Panc1 (cell line): Measurements from ENCODE around the gene GTPBP10. TPM values are rescaled to one million over a fixed set of nuclear protein-coding genes. Genes with fewer than 3 reads are reported as not detected.

Experiments
- ATAC-seq: fragments of 200-7000 bp; cut with Tn5 transposase; 2 replicates; pipeline ENCODE4 v1.9.1; 2020; ENCODE audit warnings: mild to moderate bottlenecking, moderate library complexity
- BruUV-seq: library from RNA; stranded (reverse); fragments of 400-500 nt; replicated peaks from 2 replicates; lab custom pipeline; 2021; lab: Mats Ljungman, UMichigan
- CTCF ChIA-PET: fragments of 300-600 bp; sonication (Branson Sonifier 250); formaldehyde crosslinking; loops from one replicate; lab custom pipeline; 2022; ENCODE audit warnings: antibody characterized with exemption; lab: Charles Lee
- POLR2A ChIA-PET: fragments of 300-600 bp; sonication (Branson Sonifier 250); formaldehyde crosslinking; loops from one replicate; lab custom pipeline; 2022; ENCODE audit warnings: antibody characterized with exemption; lab: Charles Lee
- DNase-seq: peaks from one replicate; pipeline ENCODE4 v3.0.0-alpha.2; 2010; ENCODE audit warnings: low read depth, low spot score
- H3K27ac ChIP-seq: 2 replicates; pipeline ENCODE4 v1.5.1; 2011; ENCODE audit warnings: mild to moderate bottlenecking, low read length, inconsistent platforms
- H3K27me3 ChIP-seq: fragments of 200-500 bp; sonication (Bioruptor generic); 2 replicates; pipeline ENCODE4 v1.6.0; 2014; ENCODE audit warnings: low read length, inconsistent platforms; ENCODE audit not compliant: control insufficient read depth, insufficient read depth
- H3K36me3 ChIP-seq: fragments of 200-500 bp; sonication (Bioruptor generic); 2 replicates; pipeline ENCODE4 v1.5.1; 2014; ENCODE audit warnings: inconsistent platforms, mild to moderate bottlenecking, low read length, moderate library complexity; ENCODE audit not compliant: control insufficient read depth, insufficient read depth
- H3K4me1 ChIP-seq: 2 replicates; pipeline ENCODE4 v1.5.1; 2011; ENCODE audit warnings: inconsistent platforms, mild to moderate bottlenecking, low read length, moderate library complexity; ENCODE audit not compliant: control insufficient read depth, insufficient read depth
- H3K4me3 ChIP-seq, 2 experiments: 2 replicates each; pipeline ENCODE4 v1.5.1; 2011 to 2012; ENCODE audit warnings: low read depth in 2 of 2, low read length in 2 of 2, mild to moderate bottlenecking in 2 of 2, inconsistent platforms in 1 of 2, moderate library complexity in 1 of 2
- H3K9me3 ChIP-seq: fragments of 200-500 bp; sonication (Bioruptor generic); 2 replicates; pipeline ENCODE4 v1.5.1; 2014; ENCODE audit warnings: low read depth, mild to moderate bottlenecking, inconsistent platforms, low read length, moderate library complexity; ENCODE audit not compliant: control insufficient read depth, insufficient read depth
- CTCF ChIP-seq: fragments of 450-650 bp; IDR thresholded peaks from 2 replicates; pipeline ENCODE4 v1.5.1; 2017; ENCODE audit warnings: mild to moderate bottlenecking
- POLR2AphosphoS5 ChIP-seq: IDR thresholded peaks from 2 replicates; pipeline ENCODE4 v1.6.1; 2012; ENCODE audit warnings: mild to moderate bottlenecking, low read depth, low read length, moderate library complexity
- REST ChIP-seq, 2 experiments: IDR thresholded peaks; 2 replicates each; pipeline ENCODE4 v1.6.1; 2011 to 2012; ENCODE audit warnings: low read depth in 2 of 2, control low read depth in 1 of 2, low read length in 1 of 2, mild to moderate bottlenecking in 1 of 2, moderate library complexity in 1 of 2; ENCODE audit not compliant: insufficient read depth in 1 of 2
- SIN3A ChIP-seq: IDR thresholded peaks from 2 replicates; pipeline ENCODE4 v1.6.1; 2012; ENCODE audit warnings: low read depth, mild to moderate bottlenecking, low read length, moderate library complexity, borderline replicate concordance; ENCODE audit not compliant: insufficient read depth
- TCF7L2 ChIP-seq: IDR thresholded peaks from 2 replicates; pipeline ENCODE4 v1.6.1; 2011; ENCODE audit warnings: mild to moderate bottlenecking, low read depth, low read length, inconsistent platforms
- in situ Hi-C: cut with HindIII; loops from 2 replicates; pipeline ENCODE4 v1.10.0; 2016; ENCODE audit warnings: low sequenced_read_pairs, low pct_unique_long_range_greater_than_20kb
- intact Hi-C: fragments of 100-400 bp; cut with micrococcal nuclease; formaldehyde crosslinking; loops from one replicate; pipeline ENCODE4 v1.10.0; 2022; ENCODE audit not compliant: unreplicated experiment
- total RNA-seq: library from RNA; stranded (reverse); gene quantifications from one replicate; pipeline ENCODE4 v1.2.1, GENCODE V29; 2021; ENCODE audit not compliant: unreplicated experiment

The GTPBP10 gene
- total RNA-seq, 1 experiment from 2014 or later, result 23.7 TPM

GRCh38 chr7:90313907-90314306 is 32.6 kb upstream of the GTPBP10 start:
- ATAC-seq (no peak), DNase-seq (no peak)
- H3K36me3 ChIP-seq, result no peaks in the 10 kb centered on the region
- POLR2A ChIA-PET, result no interaction called here
- TF ChIP-seq TCF7L2 (no peak), CTCF (no peak), SIN3A (no peak), POLR2AphosphoS5 (no peak), REST (IDR thresholded peaks at IDR 0.05; ENCODE audit: insufficient read depth in 1 of 2, low read depth in 2 of 2, low read length in 1 of 2) (no peak)
- H3K27ac ChIP-seq, result no peak overlapping the region
- no peak overlapping the region for H3K4me3 ChIP-seq
- intact Hi-C loops, result no loop called here
- BruUV-seq, result no TSS peak
- in situ Hi-C loops, result no loop called here
- CTCF ChIA-PET, result interaction anchor here (0.6 kb wide), 1 partner anchor 30 kb away, joined by 4 read pairs; no protein-coding TSS in a partner anchor
- no peaks in the 10 kb centered on the region for H3K4me1 ChIP-seq
- H3K27me3 ChIP-seq, result peaks cover 18% of the 10 kb centered on the region
- no peaks in the 10 kb centered on the region for H3K9me3 ChIP-seq

GRCh38 chr7:90320014-90320413 is 26.5 kb upstream of the GTPBP10 start:
- H3K27me3 ChIP-seq, result peaks cover 64% of the 10 kb centered on the region
- no peaks in the 10 kb centered on the region; the same call in 1 of the 2 replicates for H3K36me3 ChIP-seq
- intact Hi-C loops, result no loop called here
- H3K27ac ChIP-seq, result no peak overlapping the region
- DNase-seq, result no peak
- ATAC-seq, result no peak
- in situ Hi-C loops, result no loop called here
- no peak for TF ChIP-seq SIN3A
- no peak for TF ChIP-seq POLR2AphosphoS5
- TF ChIP-seq CTCF, result no peak
- no peak for TF ChIP-seq REST (IDR thresholded peaks at IDR 0.05; ENCODE audit: insufficient read depth in 1 of 2, low read depth in 2 of 2, low read length in 1 of 2)
- TF ChIP-seq TCF7L2, result no peak
- H3K4me3 ChIP-seq, result no peak overlapping the region
- no TSS peak for BruUV-seq
- ChIA-PET CTCF (no interaction called here), POLR2A (no interaction called here)
- H3K9me3 ChIP-seq, result no peaks in the 10 kb centered on the region
- 0 out of 2 replicates have a peak, but pooled peaks cover 2% of the 10 kb centered on the region for H3K4me1 ChIP-seq
